KOPT-K1 (cell line): Measurements from ENCODE around the gene MAX.
"Not testable (repeated sequence)": the region's sequence is repeated elsewhere in the genome, so short reads cannot be mapped to it uniquely, and the experiment has no call there.

Experiments
- H3K27ac ChIP-seq: fragments of 200-600 bp; sonication (generic); 2 replicates; pipeline ENCODE4 v1.5.1; 2016; ENCODE audit warnings: antibody characterized with exemption, mild to moderate bottlenecking, low read depth, low read length; ENCODE audit not compliant: poor library complexity, severe bottlenecking
- H3K36me3 ChIP-seq: fragments of 200-600 bp; sonication (generic); 2 replicates; pipeline ENCODE4 v1.5.1; 2017; ENCODE audit warnings: antibody characterized with exemption, mild to moderate bottlenecking, low read length, moderate library complexity; ENCODE audit not compliant: insufficient read depth
- H3K9me3 ChIP-seq: fragments of 200-600 bp; sonication (generic); 2 replicates; pipeline ENCODE4 v1.5.1; 2017; ENCODE audit warnings: antibody characterized with exemption, low read length, mild to moderate bottlenecking; ENCODE audit not compliant: insufficient read depth, poor library complexity, severe bottlenecking

MAX gene

GRCh38 chr14:65092349-65092748 is 10.0 kb downstream of the MAX start:
- Histone ChIP-seq H3K9me3 (peaks cover 30% of the 10 kb centered on the region), H3K27ac (no peak overlapping the region), H3K36me3 (peaks cover 100% of the 10 kb centered on the region)

- peaks cover 99% of the 10 kb centered on the region for H3K36me3 ChIP-seq
- peaks cover 45% of the 10 kb centered on the region for H3K9me3 ChIP-seq
These were observed 14.5 kb downstream of the MAX start for GRCh38 chr14:65087835-65088234.

GRCh38 chr14:65086686-65087085 is 15.6 kb downstream of the MAX start:
- peaks cover 45% of the 10 kb centered on the region for H3K9me3 ChIP-seq
- not testable (repeated sequence) for H3K27ac ChIP-seq
- peaks cover 99% of the 10 kb centered on the region for H3K36me3 ChIP-seq

More at GRCh38 chr14:65087835-65088234, 14.5 kb downstream of the MAX start:
- not testable (repeated sequence) for H3K27ac ChIP-seq

- no peak overlapping the region for H3K27ac ChIP-seq
- peaks cover 99% of the 10 kb centered on the region for H3K36me3 ChIP-seq
- H3K9me3 ChIP-seq = peaks cover 40% of the 10 kb centered on the region
These were observed 17.5 kb downstream of the MAX start for GRCh38 chr14:65084554-65085505.

- H3K36me3 ChIP-seq = peaks cover 97% of the 10 kb centered on the region
- no peak overlapping the region for H3K27ac ChIP-seq
- H3K9me3 ChIP-seq = peaks cover 21% of the 10 kb centered on the region
These were observed 19.4 kb downstream of the MAX start for GRCh38 chr14:65082930-65083329.

GRCh38 chr14:65080960-65081747 is 21.2 kb downstream of the MAX start:
- peaks cover 97% of the 10 kb centered on the region for H3K36me3 ChIP-seq
- peaks cover 3% of the 10 kb centered on the region for H3K9me3 ChIP-seq
- H3K27ac ChIP-seq = no peak overlapping the region

GRCh38 chr14:65079768-65080167 is 22.5 kb downstream of the MAX start:
- H3K36me3 ChIP-seq = peaks cover 98% of the 10 kb centered on the region
- no peak overlapping the region for H3K27ac ChIP-seq
- no peaks in the 10 kb centered on the region for H3K9me3 ChIP-seq

GRCh38 chr14:65079201-65079600 is 23.1 kb downstream of the MAX start:
- Histone ChIP-seq H3K9me3 (no peaks in the 10 kb centered on the region), H3K36me3 (peaks cover 98% of the 10 kb centered on the region), H3K27ac (no peak overlapping the region)

- Histone ChIP-seq H3K9me3 (no peaks in the 10 kb centered on the region), H3K27ac (no peak overlapping the region), H3K36me3 (peaks cover 98% of the 10 kb centered on the region)
These were observed 25.0 kb downstream of the MAX start for GRCh38 chr14:65077318-65077717.

GRCh38 chr14:65075628-65076325 is 26.5 kb downstream of the MAX start:
- peaks cover 96% of the 10 kb centered on the region for H3K36me3 ChIP-seq
- no peak overlapping the region for H3K27ac ChIP-seq
- no peaks in the 10 kb centered on the region for H3K9me3 ChIP-seq

- Histone ChIP-seq H3K27ac (no peak overlapping the region), H3K36me3 (peaks cover 96% of the 10 kb centered on the region), H3K9me3 (no peaks in the 10 kb centered on the region)
These were observed 27.7 kb downstream of the MAX start for GRCh38 chr14:65074449-65075150.

GRCh38 chr14:65073605-65074201 is 28.6 kb downstream of the MAX start:
- H3K27ac ChIP-seq = no peak overlapping the region
- peaks cover 96% of the 10 kb centered on the region for H3K36me3 ChIP-seq
- no peaks in the 10 kb centered on the region for H3K9me3 ChIP-seq

GRCh38 chr14:65072937-65073336 is 29.4 kb downstream of the MAX start:
- Histone ChIP-seq H3K9me3 (no peaks in the 10 kb centered on the region), H3K36me3 (peaks cover 96% of the 10 kb centered on the region), H3K27ac (no peak overlapping the region)

GRCh38 chr14:65072256-65072655 is 30.1 kb downstream of the MAX start:
- Histone ChIP-seq H3K36me3 (peaks cover 94% of the 10 kb centered on the region), H3K9me3 (no peaks in the 10 kb centered on the region), H3K27ac (no peak overlapping the region)
